Skin of body (tissue), 2 donors: ENCODE data around the gene MEIS2. TPM values are rescaled to one million over a fixed set of nuclear protein-coding genes. Genes with fewer than 3 reads are reported as not detected.

ENCODE experiments used
- DNase-seq: peaks from one replicate; lab custom pipeline; 2025; lab: John Stamatoyannopoulos, UW
- total RNA-seq: library from RNA; depleted of rRNA; stranded (reverse); fragments of >200 nt; gene quantifications from one replicate; pipeline ENCODE4 v1.2.3, GENCODE V29; 2014

Gene MEIS2
- total RNA-seq, 1 donor from 2014 or later, result 25.5 TPM

- DNase-seq, result no peak
These were observed 163.7 kb downstream of the MEIS2 start for GRCh38 chr15:36936613-36937012.

GRCh38 chr15:36933255-36933990 is 166.9 kb downstream of the MEIS2 start:
- no peak for DNase-seq

GRCh38 chr15:36932070-36932469 is 168.3 kb downstream of the MEIS2 start:
- no peak for DNase-seq

GRCh38 chr15:36931434-36931833 is 168.9 kb downstream of the MEIS2 start:
- DNase-seq, result no peak

GRCh38 chr15:36926427-36926825 is 173.9 kb downstream of the MEIS2 start:
- DNase-seq, result no peak

GRCh38 chr15:36925653-36926426 is 174.5 kb downstream of the MEIS2 start:
- DNase-seq, result no peak

- no peak for DNase-seq
These were observed 175.3 kb downstream of the MEIS2 start for GRCh38 chr15:36925049-36925448.

- no peak for DNase-seq
These were observed 176.3 kb downstream of the MEIS2 start for GRCh38 chr15:36924034-36924433.

- no peak for DNase-seq
These were observed 178.8 kb downstream of the MEIS2 start for GRCh38 chr15:36921484-36922091.

GRCh38 chr15:36917411-36918267 is 182.7 kb downstream of the MEIS2 start:
- DNase-seq, result no peak

- no peak for DNase-seq
These were observed 185.2 kb downstream of the MEIS2 start for GRCh38 chr15:36914960-36915808.

GRCh38 chr15:36914466-36914865 is 185.9 kb downstream of the MEIS2 start:
- no peak for DNase-seq

GRCh38 chr15:36912311-36912712 is 188.0 kb downstream of the MEIS2 start:
- DNase-seq, result no peak

GRCh38 chr15:36911322-36911944 is 188.9 kb downstream of the MEIS2 start:
- DNase-seq, result no peak

- no peak for DNase-seq
These were observed 191.4 kb downstream of the MEIS2 start for GRCh38 chr15:36908991-36909390.

GRCh38 chr15:36907295-36907694 is 193.1 kb downstream of the MEIS2 start:
- no peak for DNase-seq

GRCh38 chr15:36905908-36906307 is 194.4 kb downstream of the MEIS2 start:
- no peak for DNase-seq

- no peak for DNase-seq
These were observed 195.6 kb downstream of the MEIS2 start for GRCh38 chr15:36904715-36905114.

GRCh38 chr15:36903922-36904556 is 196.3 kb downstream of the MEIS2 start:
- peak; percentile 31 for DNase-seq

GRCh38 chr15:36903195-36903594 is 197.2 kb downstream of the MEIS2 start:
- no peak for DNase-seq
